GM19238 (cell line): ENCODE results near the gene ABHD4.
"Not testable (repeated sequence)": the region's sequence is repeated elsewhere in the genome, so short reads cannot be mapped to it uniquely, and the experiment has no call there.

Source experiments
- DNase-seq: peaks from one replicate; pipeline ENCODE4 v3.0.0; 2011; ENCODE audit warnings: low spot score; ENCODE audit not compliant: insufficient read length

Gene ABHD4, protein sequence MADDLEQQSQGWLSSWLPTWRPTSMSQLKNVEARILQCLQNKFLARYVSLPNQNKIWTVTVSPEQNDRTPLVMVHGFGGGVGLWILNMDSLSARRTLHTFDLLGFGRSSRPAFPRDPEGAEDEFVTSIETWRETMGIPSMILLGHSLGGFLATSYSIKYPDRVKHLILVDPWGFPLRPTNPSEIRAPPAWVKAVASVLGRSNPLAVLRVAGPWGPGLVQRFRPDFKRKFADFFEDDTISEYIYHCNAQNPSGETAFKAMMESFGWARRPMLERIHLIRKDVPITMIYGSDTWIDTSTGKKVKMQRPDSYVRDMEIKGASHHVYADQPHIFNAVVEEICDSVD

DNA sequence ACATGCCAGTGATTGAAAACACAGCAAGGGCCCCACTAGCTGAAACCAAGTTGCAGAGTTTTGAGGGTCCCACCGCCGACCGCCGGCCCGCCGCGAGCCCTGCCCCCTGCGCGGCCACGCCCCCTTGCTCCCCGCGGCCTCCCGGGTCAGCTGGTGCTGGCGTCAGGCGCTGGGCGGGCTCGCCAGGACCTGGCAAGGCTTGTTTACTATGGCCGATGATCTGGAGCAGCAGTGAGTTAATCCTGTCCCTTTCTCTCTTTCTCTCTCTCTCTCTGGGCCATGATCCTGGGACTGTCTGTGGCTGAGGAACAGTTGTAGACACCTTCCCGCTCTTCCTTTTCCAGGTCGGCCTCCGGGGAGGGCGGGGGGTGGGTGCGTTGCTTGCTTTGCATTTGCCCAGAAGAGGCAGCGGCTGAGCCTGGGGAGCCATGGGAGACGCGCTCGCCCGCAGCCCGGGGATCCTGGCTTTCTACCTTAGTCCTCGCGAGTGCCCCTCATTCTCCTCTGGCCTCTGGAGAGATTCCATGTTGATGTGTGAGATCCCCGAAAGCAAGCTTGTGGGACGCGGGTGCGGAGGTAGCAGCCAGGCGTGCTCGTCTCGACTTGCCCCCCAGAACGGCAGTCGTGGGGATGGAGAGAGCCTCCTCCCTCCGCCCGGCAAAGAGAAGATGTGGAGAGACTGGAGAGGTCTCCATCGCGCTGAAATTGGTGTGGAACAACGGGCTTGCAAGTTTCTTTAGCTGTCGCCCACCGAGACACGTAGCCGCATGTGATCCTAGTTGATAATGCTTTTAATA is at the start of gene ABHD4:
ABHD4 (plus strand) TSS at position 202 of the 797 bp plus-strand sequence; CDS start at position 209, 7 bp downstream.
- peak; percentile 71 for DNase-seq

- DNase-seq, result no peak
These were observed 48.7 kb upstream of the ABHD4 start for GRCh38 chr14:22549324-22549962.

DNA sequence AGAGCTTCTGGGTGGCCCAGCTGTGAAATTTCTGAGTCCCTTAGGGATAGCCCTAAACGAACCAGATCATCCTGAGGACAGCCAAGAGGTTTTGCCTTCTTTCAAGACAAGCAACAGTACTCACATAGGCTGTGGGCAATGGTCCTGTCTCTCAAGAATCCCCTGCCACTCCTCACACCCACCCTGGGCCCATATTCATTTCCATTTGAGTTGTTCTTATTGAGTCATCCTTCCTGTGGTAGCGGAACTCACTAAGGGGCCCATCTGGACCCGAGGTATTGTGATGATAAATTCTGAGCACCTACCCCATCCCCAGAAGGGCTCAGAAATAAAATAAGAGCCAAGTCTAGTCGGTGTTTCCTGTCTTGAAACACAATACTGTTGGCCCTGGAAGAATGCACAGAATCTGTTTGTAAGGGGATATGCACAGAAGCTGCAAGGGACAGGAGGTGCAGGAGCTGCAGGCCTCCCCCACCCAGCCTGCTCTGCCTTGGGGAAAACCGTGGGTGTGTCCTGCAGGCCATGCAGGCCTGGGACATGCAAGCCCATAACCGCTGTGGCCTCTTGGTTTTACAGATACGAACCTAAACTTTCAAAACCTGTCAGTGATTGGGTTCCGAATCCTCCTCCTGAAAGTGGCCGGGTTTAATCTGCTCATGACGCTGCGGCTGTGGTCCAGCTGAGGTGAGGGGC is 48.0 kb upstream of the ABHD4 start:
- DNase-seq, result no peak

DNA sequence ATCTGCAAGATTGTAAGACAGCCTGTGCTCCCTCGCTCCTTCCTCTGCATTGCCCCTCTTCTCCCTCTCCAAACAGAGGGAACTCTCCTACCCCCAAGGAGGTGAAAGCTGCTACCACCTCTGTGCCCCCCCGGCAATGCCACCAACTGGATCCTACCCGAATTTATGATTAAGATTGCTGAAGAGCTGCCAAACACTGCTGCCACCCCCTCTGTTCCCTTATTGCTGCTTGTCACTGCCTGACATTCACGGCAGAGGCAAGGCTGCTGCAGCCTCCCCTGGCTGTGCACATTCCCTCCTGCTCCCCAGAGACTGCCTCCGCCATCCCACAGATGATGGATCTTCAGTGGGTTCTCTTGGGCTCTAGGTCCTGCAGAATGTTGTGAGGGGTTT is 46.5 kb upstream of the ABHD4 start:
- no peak for DNase-seq

GRCh38 chr14:22552001-22552826 is 45.9 kb upstream of the ABHD4 start:
- no peak for DNase-seq

- no peak for DNase-seq
These were observed 45.3 kb upstream of the ABHD4 start for GRCh38 chr14:22552827-22553076.

GRCh38 chr14:22553445-22553844 is 44.7 kb upstream of the ABHD4 start:
- DNase-seq, result no peak

DNA sequence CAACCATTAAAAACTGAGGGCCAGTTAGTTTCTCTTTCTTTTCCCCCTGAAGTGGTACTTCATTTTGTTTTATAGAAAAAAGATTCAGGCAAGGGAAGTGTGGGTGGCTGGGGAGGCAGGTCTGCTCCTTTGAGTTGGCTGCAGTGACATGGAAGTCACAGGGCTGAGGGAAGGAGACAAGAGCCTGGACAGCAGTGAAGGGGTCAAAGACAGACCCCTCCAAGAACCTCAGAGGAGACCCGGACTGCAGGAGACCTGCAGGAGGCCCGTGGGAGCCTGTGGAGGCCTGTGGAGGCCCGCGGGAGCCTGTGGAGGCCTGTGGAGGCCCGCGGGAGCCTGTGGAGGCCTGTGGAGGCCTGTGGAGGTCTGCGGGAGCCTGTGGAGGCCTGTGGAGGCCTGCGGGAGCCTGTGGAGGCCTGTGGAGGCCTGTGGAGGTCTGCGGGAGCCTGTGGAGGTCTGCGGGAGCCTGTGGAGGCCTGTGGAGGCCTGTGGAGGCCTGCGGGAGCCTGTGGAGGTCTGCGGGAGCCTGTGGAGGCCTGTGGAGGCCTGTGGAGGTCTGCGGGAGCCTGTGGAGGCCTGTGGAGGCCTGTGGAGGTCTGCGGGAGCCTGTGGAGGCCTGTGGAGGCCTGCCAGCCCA is 44.1 kb upstream of the ABHD4 start:
- DNase-seq, result not testable (repeated sequence)

- DNase-seq, result no peak
These were observed 43.4 kb upstream of the ABHD4 start for GRCh38 chr14:22554498-22555383.

DNA sequence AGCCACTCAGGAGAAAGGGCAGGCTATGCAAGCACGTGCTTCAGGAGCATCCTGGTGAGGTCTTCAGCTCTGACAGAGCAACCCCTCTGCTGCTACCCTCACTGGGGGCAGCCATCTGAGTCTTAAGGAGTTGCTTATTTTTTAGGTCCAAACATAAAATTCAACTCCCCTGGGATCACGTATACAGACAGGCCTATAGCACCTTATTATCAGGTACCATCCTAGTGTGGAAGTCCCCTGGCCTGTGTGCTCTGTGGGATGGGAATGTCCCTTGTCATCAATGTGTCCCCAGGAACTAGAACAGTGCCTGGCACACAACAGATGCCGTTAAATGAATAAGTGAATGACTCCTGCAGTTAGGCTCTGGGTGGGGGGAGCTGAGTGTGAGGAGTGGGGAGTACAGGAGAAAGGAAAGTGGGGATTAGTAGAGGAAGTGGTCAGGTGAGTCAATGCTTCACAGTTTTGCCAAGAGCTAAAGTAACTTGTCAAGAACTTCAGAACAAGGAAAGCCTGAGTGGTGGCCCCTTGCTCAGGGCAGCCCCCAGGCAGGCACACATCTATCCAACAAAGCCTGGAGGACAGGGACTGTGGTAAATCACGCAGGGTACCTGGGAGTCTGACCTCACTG is 42.6 kb upstream of the ABHD4 start:
- DNase-seq, result no peak

GRCh38 chr14:22556021-22556989 is 41.8 kb upstream of the ABHD4 start:
- peak; percentile 68 for DNase-seq

- peak; percentile 54 for DNase-seq
These were observed 41.0 kb upstream of the ABHD4 start for GRCh38 chr14:22556990-22557623.

- DNase-seq, result no peak
These were observed 40.3 kb upstream of the ABHD4 start for GRCh38 chr14:22557846-22558220.

GRCh38 chr14:22558221-22558913 is 39.7 kb upstream of the ABHD4 start:
- DNase-seq, result no peak

DNA sequence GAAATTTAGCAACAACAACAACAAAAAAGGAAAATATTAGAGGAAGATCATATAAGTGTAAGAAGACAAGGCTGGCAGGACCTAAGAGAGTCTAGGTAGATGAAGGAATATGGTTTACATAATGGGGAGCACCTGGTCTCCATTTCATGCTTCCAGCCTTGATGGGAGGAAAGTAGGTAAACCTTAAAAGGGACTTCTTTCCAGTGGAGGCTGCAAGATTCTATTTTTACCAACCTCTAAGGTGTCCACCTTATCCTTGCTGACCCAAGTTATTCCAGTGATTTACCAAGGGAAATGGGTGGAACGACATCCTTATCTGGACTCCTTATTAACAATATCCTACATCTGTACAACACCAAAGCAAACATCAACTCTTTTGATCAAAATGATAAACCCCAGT is 39.1 kb upstream of the ABHD4 start:
- DNase-seq, result no peak

DNA sequence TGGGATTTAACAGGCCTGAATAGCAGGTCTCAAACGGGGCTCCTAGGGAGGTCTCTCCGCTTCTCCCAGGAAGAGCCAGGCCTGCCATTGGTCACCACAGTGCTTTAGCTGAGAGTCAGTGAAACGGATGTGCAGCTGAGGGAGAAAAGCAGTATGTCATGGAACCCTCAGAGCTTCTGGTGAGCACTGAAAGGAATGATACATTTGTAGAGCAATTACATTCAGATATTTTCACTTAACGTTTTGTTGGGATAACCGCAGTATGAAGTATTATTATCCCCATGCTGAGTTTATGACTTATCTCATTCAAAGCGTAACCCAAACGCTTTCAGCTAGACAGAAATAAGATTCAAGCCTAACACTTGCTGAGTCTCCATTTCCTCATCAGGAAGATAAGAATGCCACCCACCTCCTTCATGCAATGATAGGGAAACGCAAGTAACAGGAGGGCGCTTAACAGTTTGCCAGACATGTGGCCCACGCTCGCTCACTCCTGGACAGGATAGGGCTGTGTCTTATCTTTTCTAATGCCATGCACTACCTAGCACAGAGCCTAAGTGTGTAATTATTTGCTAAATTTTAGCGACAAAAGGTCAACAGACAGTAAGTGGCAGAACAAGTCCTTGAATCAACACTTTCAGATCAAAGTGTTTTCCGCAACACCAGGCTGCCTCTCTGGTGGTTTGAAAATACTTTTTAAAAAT is 37.3 kb upstream of the ABHD4 start:
- no peak for DNase-seq
